HepG2 (cell line): Measurements from ENCODE around the gene GFY. TPM values are rescaled to one million over a fixed set of nuclear protein-coding genes. Genes with fewer than 3 reads are reported as not detected.
A peak's percentile ranks its signal among the peaks of the same experiment; 100 is the strongest.

ENCODE experiments used
- GATAD2A ChIP-seq: IDR thresholded peaks from 2 replicates; pipeline ENCODE4 v1.6.1; 2016
- NCOA2 ChIP-seq: sonication (generic); formaldehyde crosslinking; IDR thresholded peaks from 2 replicates; pipeline ENCODE4 v1.8.0; 2022; ENCODE audit warnings: inconsistent platforms
- SOX6 ChIP-seq, 2 experiments: fragments of 450-650 bp in 1 of 2; sonication (generic) in 1 of 2; formaldehyde crosslinking in 1 of 2; IDR thresholded peaks; 2 replicates each; pipeline versions ENCODE4 v1.4.0 to v1.6.1; 2017 to 2020; ENCODE audit warnings: antibody characterized with exemption in 1 of 2, mild to moderate bottlenecking in 1 of 2, missing genetic modification reagents in 1 of 2
- THAP9 ChIP-seq: sonication (generic); formaldehyde crosslinking; IDR thresholded peaks from 2 replicates; pipeline ENCODE4; 2020; ENCODE audit warnings: missing genetic modification reagents, mild to moderate bottlenecking, borderline replicate concordance
- ZBTB7A ChIP-seq: sonication (generic); formaldehyde crosslinking; IDR thresholded peaks from 2 replicates; pipeline ENCODE4 v1.8.0; 2022; ENCODE audit warnings: mild to moderate bottlenecking, missing genetic modification reagents
- ZNF124 ChIP-seq: sonication (generic); formaldehyde crosslinking; IDR thresholded peaks from 2 replicates; pipeline ENCODE4 v1.4.0; 2020; ENCODE audit warnings: missing genetic modification reagents
- ZNF646 ChIP-seq: sonication (generic); formaldehyde crosslinking; IDR thresholded peaks from 2 replicates; pipeline ENCODE4 v1.9.0; 2021; ENCODE audit warnings: mild to moderate bottlenecking, missing genetic modification reagents
- ZNF883 ChIP-seq: sonication (generic); formaldehyde crosslinking; IDR thresholded peaks from 2 replicates; pipeline ENCODE4 v1.5.1; 2020; ENCODE audit warnings: mild to moderate bottlenecking, missing genetic modification reagents; ENCODE audit errors: not compliant biosample characterization
- ZZZ3 ChIP-seq: sonication (generic); formaldehyde crosslinking; IDR thresholded peaks from 2 replicates; pipeline ENCODE4 v1.4.0; 2020; ENCODE audit warnings: missing genetic modification reagents, mild to moderate bottlenecking, borderline replicate concordance
- polyA plus RNA-seq, 8 experiments: library from polyadenylated mRNA; depleted of rRNA in 3 of 8; stranded (reverse) in 7 of 8; unstranded in 1 of 8; fragments of >200 nt; fragmentation: Illumina TruSeq in 4 of 8; extraction: Trizol in 4 of 8; gene quantifications; 2 replicates each; pipeline versions ENCODE4 v1.2.1 to v1.2.3, GENCODE V29; 2011 to 2016; ENCODE audit warnings: low read depth in 4 of 8, missing spikeins in 1 of 8, mixed read lengths in 1 of 8; ENCODE audit not compliant: insufficient read depth in 1 of 8
- total RNA-seq, 5 experiments: library from RNA; depleted of rRNA; stranded (reverse); fragments of >200 nt; fragmentation: Illumina TruSeq; extraction: Trizol; gene quantifications; 2 replicates each; pipeline ENCODE4 v1.2.3, GENCODE V29; 2016; ENCODE audit warnings: low read depth in 1 of 5
- TF ChIP-seq, protein P1 (sequence below): sonication (generic); formaldehyde crosslinking; IDR thresholded peaks from 2 replicates; pipeline ENCODE4 v1.5.0; 2020; ENCODE audit warnings: missing genetic modification reagents
- TF ChIP-seq, protein P2 (sequence below): sonication (generic); formaldehyde crosslinking; IDR thresholded peaks from 2 replicates; pipeline ENCODE4 v1.5.1; 2020; ENCODE audit warnings: mild to moderate bottlenecking, missing genetic modification reagents, moderate library complexity
- TF ChIP-seq, protein P3 (sequence below): sonication (generic); IDR thresholded peaks from 2 replicates; pipeline ENCODE4 v1.6.1; 2016; ENCODE audit warnings: low read depth, borderline replicate concordance
- TF ChIP-seq, protein P4 (sequence below): sonication (generic); formaldehyde crosslinking; IDR thresholded peaks from 2 replicates; pipeline ENCODE4 v1.8.1; 2023; ENCODE audit warnings: mild to moderate bottlenecking, missing genetic modification reagents

The GFY gene
- total and polyA plus RNA-seq, 2 of the 13 experiments (the other 11 are each of a cell fraction or from before 2014, with no cell fraction given): not detected

- TF ChIP-seq ZNF124 (CRISPR knock-in tag): no peak
- TF ChIP-seq ZNF883 (CRISPR knock-in tag): no peak
- no peak for TF ChIP-seq NCOA2 (CRISPR knock-in tag)
- TF ChIP-seq ZBTB7A (CRISPR knock-in tag): no peak
- TF ChIP-seq THAP9: peak; percentile 52; the same call in 1 of the 2 replicates
- TF ChIP-seq ZZZ3 (CRISPR knock-in tag): no peak
- no peak for TF ChIP-seq SOX6 (IDR thresholded peaks at IDR 0.05)
- TF ChIP-seq SOX6 (CRISPR knock-in tag; IDR thresholded peaks at IDR 0.05): no peak
- TF ChIP-seq ZNF646: no peak
- TF ChIP-seq, protein P1, sequence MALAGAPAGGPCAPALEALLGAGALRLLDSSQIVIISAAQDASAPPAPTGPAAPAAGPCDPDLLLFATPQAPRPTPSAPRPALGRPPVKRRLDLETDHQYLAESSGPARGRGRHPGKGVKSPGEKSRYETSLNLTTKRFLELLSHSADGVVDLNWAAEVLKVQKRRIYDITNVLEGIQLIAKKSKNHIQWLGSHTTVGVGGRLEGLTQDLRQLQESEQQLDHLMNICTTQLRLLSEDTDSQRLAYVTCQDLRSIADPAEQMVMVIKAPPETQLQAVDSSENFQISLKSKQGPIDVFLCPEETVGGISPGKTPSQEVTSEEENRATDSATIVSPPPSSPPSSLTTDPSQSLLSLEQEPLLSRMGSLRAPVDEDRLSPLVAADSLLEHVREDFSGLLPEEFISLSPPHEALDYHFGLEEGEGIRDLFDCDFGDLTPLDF (CRISPR knock-in tag): peak; percentile 42; the same call in 1 of the 2 replicates
- TF ChIP-seq, protein P2, sequence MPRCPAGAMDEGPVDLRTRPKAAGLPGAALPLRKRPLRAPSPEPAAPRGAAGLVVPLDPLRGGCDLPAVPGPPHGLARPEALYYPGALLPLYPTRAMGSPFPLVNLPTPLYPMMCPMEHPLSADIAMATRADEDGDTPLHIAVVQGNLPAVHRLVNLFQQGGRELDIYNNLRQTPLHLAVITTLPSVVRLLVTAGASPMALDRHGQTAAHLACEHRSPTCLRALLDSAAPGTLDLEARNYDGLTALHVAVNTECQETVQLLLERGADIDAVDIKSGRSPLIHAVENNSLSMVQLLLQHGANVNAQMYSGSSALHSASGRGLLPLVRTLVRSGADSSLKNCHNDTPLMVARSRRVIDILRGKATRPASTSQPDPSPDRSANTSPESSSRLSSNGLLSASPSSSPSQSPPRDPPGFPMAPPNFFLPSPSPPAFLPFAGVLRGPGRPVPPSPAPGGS (CRISPR knock-in tag): peak; percentile 63; the same call in 1 of the 2 replicates
- TF ChIP-seq, protein P3, sequence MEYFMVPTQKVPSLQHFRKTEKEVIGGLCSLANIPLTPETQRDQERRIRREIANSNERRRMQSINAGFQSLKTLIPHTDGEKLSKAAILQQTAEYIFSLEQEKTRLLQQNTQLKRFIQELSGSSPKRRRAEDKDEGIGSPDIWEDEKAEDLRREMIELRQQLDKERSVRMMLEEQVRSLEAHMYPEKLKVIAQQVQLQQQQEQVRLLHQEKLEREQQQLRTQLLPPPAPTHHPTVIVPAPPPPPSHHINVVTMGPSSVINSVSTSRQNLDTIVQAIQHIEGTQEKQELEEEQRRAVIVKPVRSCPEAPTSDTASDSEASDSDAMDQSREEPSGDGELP: peak; percentile 38; the same call in 1 of the 2 replicates
- TF ChIP-seq, protein P4, sequence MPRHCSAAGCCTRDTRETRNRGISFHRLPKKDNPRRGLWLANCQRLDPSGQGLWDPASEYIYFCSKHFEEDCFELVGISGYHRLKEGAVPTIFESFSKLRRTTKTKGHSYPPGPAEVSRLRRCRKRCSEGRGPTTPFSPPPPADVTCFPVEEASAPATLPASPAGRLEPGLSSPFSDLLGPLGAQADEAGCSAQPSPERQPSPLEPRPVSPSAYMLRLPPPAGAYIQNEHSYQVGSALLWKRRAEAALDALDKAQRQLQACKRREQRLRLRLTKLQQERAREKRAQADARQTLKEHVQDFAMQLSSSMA (CRISPR knock-in tag): 0 out of 2 replicates have a peak, but pooled peaks have one; percentile 45
- peak; percentile 49; the same call in 1 of the 2 replicates for TF ChIP-seq GATAD2A (CRISPR knock-in tag)
These were observed 48.8 kb downstream of the GFY start, which contains the start of gene FLT3LG (continued) for GRCh38 chr19:49473868-49474541.
